Vagina (tissue), 2 donors: Measurements from ENCODE around the gene PCBD2.

ENCODE experiments used
- CTCF ChIP-seq, 3 experiments: fragments of 450-650 bp in 2 of 3; fragments of 200-600 bp in 1 of 3; sonication (generic) in 1 of 3; IDR thresholded peaks; one replicate each; pipeline ENCODE4 v1.5.1; 2017 to 2019; ENCODE audit warnings: antibody characterized with exemption in 3 of 3, mild to moderate bottlenecking in 2 of 3, moderate library complexity in 2 of 3
- POLR2A ChIP-seq, 2 donors: fragments of 450-650 bp; IDR thresholded peaks; one replicate each; pipeline ENCODE4 v1.6.1; 2017; ENCODE audit warnings: antibody characterized with exemption in 2 of 2, mild to moderate bottlenecking in 2 of 2, moderate library complexity in 2 of 2

- TF ChIP-seq CTCF (IDR thresholded peaks at IDR 0.05): no peak
- no peak for TF ChIP-seq POLR2A (IDR thresholded peaks at IDR 0.05)
These were observed 8.9 kb downstream of the PCBD2 start for GRCh38 chr5:134913795-134914194.
